K562 (cell line): Measurements from ENCODE around the gene CRYBG3.

Source experiments
- CHCHD3 ChIP-seq: fragments of 250-450 bp; sonication (Bioruptor Pico); IDR thresholded peaks from 2 replicates; pipeline ENCODE4 v2.1.2; 2022; ENCODE audit warnings: mild to moderate bottlenecking
- MTA3 ChIP-seq: fragments of 450-650 bp; formaldehyde crosslinking; IDR thresholded peaks from 2 replicates; pipeline ENCODE4 v1.6.1; 2017; ENCODE audit warnings: mild to moderate bottlenecking, borderline replicate concordance
- MXI1 ChIP-seq: IDR thresholded peaks from 2 replicates; pipeline ENCODE4 v1.6.1; 2011; ENCODE audit warnings: low read depth, mild to moderate bottlenecking, improper control_type of control experiment, low read length
- REST ChIP-seq, 2 experiments: fragments of 450-650 bp; formaldehyde crosslinking in 1 of 2; IDR thresholded peaks; 2 replicates each; pipeline versions ENCODE4 v1.4.0 to v1.6.1; 2014 to 2020; ENCODE audit warnings: mild to moderate bottlenecking in 2 of 2, borderline replicate concordance in 1 of 2, low read depth in 1 of 2

- TF ChIP-seq MXI1 (no peak), REST (IDR thresholded peaks at IDR 0.05; ENCODE audit: borderline replicate concordance) (no peak), REST (CRISPR knock-in tag; IDR thresholded peaks at IDR 0.05; ENCODE audit: low read depth) (no peak), CHCHD3 (CRISPR knock-in tag) (no peak), MTA3 (no peak)
Observed at GRCh38 chr3:97820780-97821179, 1.0 kb upstream of the CRYBG3 start.
